GM12878 (cell line): ENCODE measurements around the gene ZNF710. TPM values are rescaled to one million over a fixed set of nuclear protein-coding genes. Genes with fewer than 3 reads are reported as not detected.

ENCODE experiments used
- ATAC-seq: fragments of 200-7000 bp; cut with Tn5 transposase; 3 replicates; pipeline ENCODE4 v1.9.1; 2020; ENCODE audit warnings: mild to moderate bottlenecking, moderate library complexity
- BruUV-seq: library from RNA; stranded (reverse); fragments of 400-500 nt; replicated peaks from 2 replicates; lab custom pipeline; 2021; lab: Mats Ljungman, UMichigan
- CTCF ChIA-PET: fragments of 300-600 bp; sonication (Branson Sonifier 250); formaldehyde crosslinking; extraction: SDS; loops from one replicate; lab custom pipeline; 2021; ENCODE audit warnings: inconsistent platforms; lab: Yijun Ruan, JAX
- POLR2A ChIA-PET: fragments of 350-600 bp; formaldehyde crosslinking; extraction: SDS; loops from one replicate; lab custom pipeline; 2021; ENCODE audit warnings: inconsistent platforms; lab: Charles Lee
- RAD21 ChIA-PET: fragments of 300-600 bp; sonication (Branson Sonifier 250); formaldehyde crosslinking; loops from one replicate; lab custom pipeline; 2023; ENCODE audit warnings: antibody characterized with exemption; ENCODE audit not compliant: unreplicated experiment; lab: Charles Lee
- SMC1A ChIA-PET: fragments of 300-600 bp; sonication (Branson Sonifier 250); formaldehyde crosslinking; loops from one replicate; lab custom pipeline; 2023; ENCODE audit not compliant: unreplicated experiment, uncharacterized antibody; lab: Charles Lee
- DNase-seq: peaks from one replicate; pipeline ENCODE4 v3.0.0-alpha.2; 2011; ENCODE audit warnings: low read depth, low spot score
- FAIRE-seq: peaks from 3 replicates; lab custom pipeline; 2011; peaks lifted over from hg19 to GRCh38; lab: Jason Lieb, UNC
- H2AFZ ChIP-seq: 2 replicates; pipeline ENCODE4 v1.6.0; 2011; ENCODE audit warnings: low read depth, low read length, control low read depth; ENCODE audit not compliant: control insufficient read depth
- H3K27ac ChIP-seq: 2 replicates; pipeline ENCODE4 v1.5.1; 2011; ENCODE audit warnings: control low read depth; ENCODE audit not compliant: control insufficient read depth, insufficient read depth
- H3K27me3 ChIP-seq, 2 experiments: replicated peaks in 1 of 2; 2 replicates each; pipeline versions ENCODE4 v1.6.0 to v1.6.1; 2011; ENCODE audit warnings: low read length in 1 of 2; ENCODE audit not compliant: control insufficient read depth in 2 of 2, insufficient read depth in 2 of 2
- H3K36me3 ChIP-seq, 2 experiments: 2 replicates each; pipeline ENCODE4 v1.5.1; 2011; ENCODE audit warnings: low read length in 1 of 2; ENCODE audit not compliant: control insufficient read depth in 2 of 2, insufficient read depth in 2 of 2
- H3K4me1 ChIP-seq: 2 replicates; pipeline ENCODE4 v1.6.1; 2011; ENCODE audit warnings: mild to moderate bottlenecking, low read length, moderate library complexity, mixed read lengths; ENCODE audit not compliant: control insufficient read depth, insufficient read depth
- H3K4me2 ChIP-seq: 2 replicates; pipeline ENCODE4 v1.6.0; 2011; ENCODE audit warnings: control low read depth; ENCODE audit not compliant: control insufficient read depth, insufficient read depth
- H3K4me3 ChIP-seq: fragments of 200-600 bp; sonication (generic); 2 replicates; pipeline ENCODE4 v1.5.1; 2016
- H3K79me2 ChIP-seq: 2 replicates; pipeline ENCODE4 v1.6.0; 2011; ENCODE audit warnings: low read length; ENCODE audit not compliant: control insufficient read depth, insufficient read depth
- H3K9ac ChIP-seq: 2 replicates; pipeline ENCODE4 v1.8.0; 2011; ENCODE audit warnings: low read length, control low read depth, mixed read lengths; ENCODE audit not compliant: control insufficient read depth, insufficient read depth
- H3K9me3 ChIP-seq: replicated peaks from 3 replicates; pipeline ENCODE4 v1.5.1; 2011; ENCODE audit warnings: mild to moderate bottlenecking, low read length; ENCODE audit not compliant: control insufficient read depth, insufficient read depth
- H4K20me1 ChIP-seq: 2 replicates; pipeline ENCODE4 v1.6.0; 2011; ENCODE audit not compliant: control insufficient read depth, insufficient read depth
- ATF2 ChIP-seq: IDR thresholded peaks from 2 replicates; pipeline ENCODE4 v1.6.1; 2012; ENCODE audit warnings: low read length, inconsistent platforms
- CEBPB ChIP-seq, 2 experiments: fragments of 150-350 bp in 1 of 2; IDR thresholded peaks; 2 replicates each; pipeline ENCODE4 v1.6.1; 2012 to 2014; ENCODE audit warnings: low read depth in 2 of 2, low read length in 2 of 2, borderline replicate concordance in 1 of 2, inconsistent platforms in 1 of 2
- CTCF ChIP-seq, 3 experiments: IDR thresholded peaks in 2 of 3; conservative IDR thresholded peaks in 1 of 3; 2 replicates each; pipeline ENCODE4 v1.5.1; 2011; ENCODE audit warnings: low read depth in 3 of 3, low read length in 3 of 3, mild to moderate bottlenecking in 3 of 3, control low read depth in 2 of 3, moderate library complexity in 2 of 3, inconsistent platforms in 1 of 3, mixed read lengths in 1 of 3; ENCODE audit not compliant: control insufficient read depth in 2 of 3, insufficient read depth in 1 of 3; ENCODE audit errors: extremely low read depth in 1 of 3
- HCFC1 ChIP-seq: fragments of 150-350 bp; IDR thresholded peaks from 2 replicates; pipeline ENCODE4 v1.6.1; 2014; ENCODE audit warnings: low read length
- LARP7 ChIP-seq: fragments of 450-650 bp; IDR thresholded peaks from 2 replicates; pipeline ENCODE4 v1.6.1; 2017; ENCODE audit warnings: mild to moderate bottlenecking
- MTA3 ChIP-seq: IDR thresholded peaks from 2 replicates; pipeline ENCODE4 v1.6.1; 2012; ENCODE audit warnings: low read length, inconsistent platforms, borderline replicate concordance
- NFYA ChIP-seq: IDR thresholded peaks from 2 replicates; pipeline ENCODE4 v1.6.1; 2011; ENCODE audit warnings: low read depth, mild to moderate bottlenecking, low read length, improper control_type of control experiment, borderline replicate concordance
- POLR2AphosphoS5 ChIP-seq: IDR thresholded peaks from 2 replicates; pipeline ENCODE4 v1.6.1; 2011; ENCODE audit warnings: mild to moderate bottlenecking, low read length, inconsistent platforms
- RAD21 ChIP-seq: IDR thresholded peaks from 2 replicates; pipeline ENCODE4 v1.6.1; 2011; ENCODE audit warnings: mild to moderate bottlenecking, low read depth, low read length, moderate library complexity; ENCODE audit not compliant: insufficient read depth
- SMC3 ChIP-seq: IDR thresholded peaks from 2 replicates; pipeline ENCODE4 v1.6.1; 2011; ENCODE audit warnings: low read length, improper control_type of control experiment, borderline replicate concordance
- YY1 ChIP-seq: IDR thresholded peaks from 2 replicates; pipeline ENCODE4 v1.6.1; 2011; ENCODE audit warnings: low read depth, mild to moderate bottlenecking, low read length
- ZBED1 ChIP-seq: IDR thresholded peaks from 2 replicates; pipeline ENCODE4 v1.6.1; 2016; ENCODE audit warnings: borderline replicate concordance
- WGBS: methylation state at CpG from one replicate; pipeline ENCODE4 v1.1.6; 2016; ENCODE audit warnings: low lambda C conversion rate; ENCODE audit not compliant: insufficient replicate concordance, insufficient coverage; ENCODE audit errors: missing lambda C conversion rate; 5-methylcytosine and 5-hydroxymethylcytosine counted together
- in situ Hi-C: fragments of 300-500 bp; cut with MboI; formaldehyde crosslinking; loops from 9 replicates; pipeline ENCODE4 v1.14.3; 2018; ENCODE audit warnings: mixed read lengths
- intact Hi-C: fragments of 100-400 bp; cut with micrococcal nuclease; formaldehyde crosslinking; loops from one replicate; pipeline ENCODE4 v1.14.2; 2022; ENCODE audit not compliant: unreplicated experiment
- polyA plus RNA-seq, 11 experiments: library from polyadenylated mRNA; depleted of rRNA in 4 of 11; unstranded in 6 of 11; stranded (reverse) in 5 of 11; fragments of >200 nt; fragmentation: Nextera tagmentation in 4 of 11; fragmentation: Illumina TruSeq in 1 of 11; extraction: Ambion mirVana in 4 of 11; extraction: Trizol in 1 of 11; gene quantifications; 1 replicate in 1 of 11; 2 replicates in 10 of 11; pipeline versions ENCODE4 v1.2.1 to v1.2.3, GENCODE V29; 2011 to 2016; ENCODE audit warnings: inconsistent platforms in 2 of 11, missing spikeins in 2 of 11, low read depth in 1 of 11
- total RNA-seq, 4 experiments: library from RNA; depleted of rRNA in 3 of 4; stranded (reverse); fragments of >200 nt in 3 of 4; fragmentation: Illumina TruSeq in 1 of 4; extraction: Trizol in 1 of 4; gene quantifications; 2 replicates each; pipeline versions ENCODE4 v1.2.1 to v1.2.3, GENCODE V29; 2013 to 2021

Gene ZNF710
- total and polyA plus RNA-seq, 10 of the 15 experiments (the other 5 are each of a cell fraction or from before 2014, with no cell fraction given), result 1.4 to 43.5 (median 9.8) TPM

- WGBS, result 64% methylated on average over 7 of the region's 7 CpGs
- DNase-seq (no peak), FAIRE-seq (peak; percentile 59), ATAC-seq (peak; percentile 88)
- Histone ChIP-seq H4K20me1 (no peaks in the 10 kb centered on the region; the same call in 1 of the 2 replicates), H3K36me3 (peaks cover 25 to 28% of the 10 kb centered on the region in 2 experiments), H3K4me2 (no peak overlapping the region), H3K9me3 (no peaks in the 10 kb centered on the region), H2AFZ (no peak overlapping the region), H3K9ac (no peak overlapping the region), H3K27ac (no peak overlapping the region), H3K79me2 (no peaks in the 10 kb centered on the region), H3K4me1 (no peaks in the 10 kb centered on the region)
- ChIA-PET POLR2A (no interaction called here), RAD21 (interaction anchor here (0.6 to 2.8 kb wide), 5 partner anchors 12 to 327 kb away, joined by 3 to 21 read pairs (median 3); no protein-coding TSS in a partner anchor)
- intact Hi-C loops, result loop anchor here (1.0 to 10.0 kb wide), 3 partner anchors 189 to 322 kb away; no protein-coding TSS in a partner anchor
- BruUV-seq, result no TSS peak
- TF ChIP-seq YY1 (0 out of 2 replicates have a peak, but pooled peaks have one; percentile 35), SMC3 (peak; percentile 81), RAD21 (peak; percentile 79), ZBED1 (no peak), MTA3 (no peak), HCFC1 (no peak), POLR2AphosphoS5 (no peak), LARP7 (no peak), CTCF (IDR thresholded peaks at IDR 0.05 in 2 of 3, conservative IDR thresholded peaks at IDR 0.05 in 1 of 3; ENCODE audit: control insufficient read depth in 2 of 3, extremely low read depth in 1 of 3, insufficient read depth in 1 of 3, low read depth in 3 of 3, low read length in 3 of 3) (peak; percentile 79 to 87 (median 86)), CEBPB (IDR thresholded peaks at IDR 0.05; ENCODE audit: borderline replicate concordance in 1 of 2, low read depth in 2 of 2, low read length in 2 of 2) (no peak), ATF2 (no peak), NFYA (no peak)
- TF ChIP-seq, all 136 proteins: peak for 4
- no peak overlapping the region for H3K4me3 ChIP-seq
- SMC1A ChIA-PET, result interaction anchor here (2.1 kb wide), 1 partner anchor 188 kb away, joined by 7 read pairs; no protein-coding TSS in a partner anchor
- CTCF ChIA-PET, result interaction anchor here (0.8 to 3.0 kb wide), 18 partner anchors 9 to 347 kb away, joined by 3 to 26 read pairs (median 4); partner anchors contain the start of gene IDH2
- in situ Hi-C loops, result no loop called here
- no peaks in the 10 kb centered on the region for H3K27me3 ChIP-seq
Measured at GRCh38 chr15:90086868-90087268, 85.7 kb downstream of the ZNF710 start.
